Measurements from ENCODE around the gene BARHL2.

Gene BARHL2

DNA sequence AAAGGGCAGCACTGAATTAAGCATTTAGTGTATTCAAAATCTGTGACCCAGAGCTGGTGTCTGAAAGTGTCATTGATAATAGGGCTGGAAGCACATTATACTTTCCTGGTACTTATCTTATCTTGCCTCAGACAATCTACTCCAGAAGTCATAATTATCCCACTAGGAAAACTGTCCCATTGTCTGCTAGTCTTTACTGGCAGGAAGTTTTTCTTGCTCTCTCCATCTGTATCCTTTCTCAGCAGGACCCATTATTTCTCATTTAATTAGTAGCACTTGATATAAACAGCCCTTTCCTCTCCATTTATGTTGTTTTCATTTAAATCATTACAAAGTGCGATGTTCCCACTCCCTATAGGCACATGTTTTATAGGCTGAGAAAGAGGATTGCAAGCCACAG is 36.5 kb upstream of the BARHL2 start:
- TF ChIP-seq, protein P1, sequence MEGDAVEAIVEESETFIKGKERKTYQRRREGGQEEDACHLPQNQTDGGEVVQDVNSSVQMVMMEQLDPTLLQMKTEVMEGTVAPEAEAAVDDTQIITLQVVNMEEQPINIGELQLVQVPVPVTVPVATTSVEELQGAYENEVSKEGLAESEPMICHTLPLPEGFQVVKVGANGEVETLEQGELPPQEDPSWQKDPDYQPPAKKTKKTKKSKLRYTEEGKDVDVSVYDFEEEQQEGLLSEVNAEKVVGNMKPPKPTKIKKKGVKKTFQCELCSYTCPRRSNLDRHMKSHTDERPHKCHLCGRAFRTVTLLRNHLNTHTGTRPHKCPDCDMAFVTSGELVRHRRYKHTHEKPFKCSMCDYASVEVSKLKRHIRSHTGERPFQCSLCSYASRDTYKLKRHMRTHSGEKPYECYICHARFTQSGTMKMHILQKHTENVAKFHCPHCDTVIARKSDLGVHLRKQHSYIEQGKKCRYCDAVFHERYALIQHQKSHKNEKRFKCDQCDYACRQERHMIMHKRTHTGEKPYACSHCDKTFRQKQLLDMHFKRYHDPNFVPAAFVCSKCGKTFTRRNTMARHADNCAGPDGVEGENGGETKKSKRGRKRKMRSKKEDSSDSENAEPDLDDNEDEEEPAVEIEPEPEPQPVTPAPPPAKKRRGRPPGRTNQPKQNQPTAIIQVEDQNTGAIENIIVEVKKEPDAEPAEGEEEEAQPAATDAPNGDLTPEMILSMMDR (IDR thresholded peaks at IDR 0.05; ENCODE audit: unreplicated experiment in 3 of 3): no peak
- Mint-ChIP-seq H3K27ac (no peak overlapping the region), H3K27me3 (ENCODE audit: low read depth) (peaks cover 20% of the 10 kb centered on the region), H3K4me3 (no peak overlapping the region), H3K36me3 (ENCODE audit: low read depth) (no peaks in the 10 kb centered on the region), H3K4me1 (no peaks in the 10 kb centered on the region), H3K9me3 (peaks cover 3% of the 10 kb centered on the region)

DNA sequence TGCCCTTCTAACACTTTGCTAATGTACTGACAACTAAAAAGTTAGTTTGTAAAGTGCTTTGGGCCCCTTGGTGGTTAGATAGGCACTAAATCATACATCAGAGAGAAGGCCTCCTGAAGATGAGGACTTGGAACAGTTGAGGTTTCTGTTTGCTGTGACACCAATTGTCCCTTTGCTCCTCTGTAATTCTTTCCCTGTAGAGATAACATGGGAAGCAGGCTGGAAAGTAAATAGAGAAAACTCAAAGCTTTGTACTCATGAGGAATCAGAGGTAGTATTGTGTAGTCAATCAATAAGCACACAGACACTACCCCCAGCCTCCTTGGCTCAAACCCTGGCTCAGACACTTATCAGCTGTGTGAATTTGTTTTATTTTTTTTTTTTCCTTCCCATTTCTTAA is 31.6 kb upstream of the BARHL2 start:
- Mint-ChIP-seq H3K4me1 (no peaks in the 10 kb centered on the region), H3K36me3 (ENCODE audit: low read depth) (no peaks in the 10 kb centered on the region), H3K9me3 (peaks cover 3% of the 10 kb centered on the region), H3K27ac (no peak overlapping the region), H3K27me3 (ENCODE audit: low read depth) (peaks cover 41% of the 10 kb centered on the region), H3K4me3 (no peak overlapping the region)
- TF ChIP-seq, protein P1 (IDR thresholded peaks at IDR 0.05; ENCODE audit: unreplicated experiment in 3 of 3): no peak

DNA sequence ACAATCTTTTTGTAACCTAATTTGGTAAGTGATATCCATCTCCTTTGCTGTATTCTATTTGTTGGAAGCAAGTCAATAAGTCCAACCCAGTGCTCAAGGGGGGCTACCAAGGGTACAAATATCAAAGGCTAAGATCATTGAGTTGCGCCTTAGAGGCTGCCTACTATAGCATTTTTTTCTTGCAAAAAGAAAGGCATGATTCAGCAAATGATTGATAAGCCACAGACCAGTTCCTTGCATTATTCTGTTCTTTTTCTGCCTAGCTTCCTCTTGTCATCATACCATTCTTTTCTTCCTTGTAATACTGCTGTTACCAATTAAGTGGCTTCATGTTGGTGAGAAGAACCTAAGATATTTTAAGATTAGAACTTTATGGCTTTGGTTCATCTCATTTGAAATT is 29.8 kb upstream of the BARHL2 start:
- H3K4me1 Mint-ChIP-seq: no peaks in the 10 kb centered on the region
- no peak overlapping the region for H3K4me3 Mint-ChIP-seq
- H3K27ac Mint-ChIP-seq: no peak overlapping the region
- H3K36me3 Mint-ChIP-seq (ENCODE audit: low read depth): no peaks in the 10 kb centered on the region
- no peaks in the 10 kb centered on the region for H3K9me3 Mint-ChIP-seq
- TF ChIP-seq, protein P1 (IDR thresholded peaks at IDR 0.05; ENCODE audit: unreplicated experiment in 3 of 3): no peak
- peaks cover 38% of the 10 kb centered on the region for H3K27me3 Mint-ChIP-seq (ENCODE audit: low read depth)

DNA sequence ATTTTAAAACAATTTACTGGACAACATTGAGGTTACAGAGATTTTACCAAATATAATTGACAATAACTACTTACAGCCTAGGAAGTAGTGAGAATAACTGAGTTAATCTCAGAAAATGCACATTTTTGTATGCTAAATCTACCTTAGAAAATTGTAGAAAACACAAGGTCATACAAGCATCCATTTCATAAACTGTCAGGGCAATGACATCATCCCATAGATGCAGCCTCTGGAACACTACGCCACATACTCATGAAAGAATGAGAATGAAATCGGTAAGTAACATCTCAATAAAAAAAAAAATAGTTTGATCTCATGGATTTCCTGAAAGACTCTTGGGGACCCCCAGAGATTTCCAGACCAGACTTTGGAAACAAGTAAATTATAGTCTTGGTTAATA is 28.9 kb upstream of the BARHL2 start:
- no peaks in the 10 kb centered on the region for H3K4me1 Mint-ChIP-seq
- TF ChIP-seq, protein P1 (IDR thresholded peaks at IDR 0.05; ENCODE audit: unreplicated experiment in 3 of 3): no peak
- H3K27ac Mint-ChIP-seq: no peak overlapping the region
- no peaks in the 10 kb centered on the region for H3K9me3 Mint-ChIP-seq
- peaks cover 40% of the 10 kb centered on the region for H3K27me3 Mint-ChIP-seq (ENCODE audit: low read depth)
- H3K36me3 Mint-ChIP-seq (ENCODE audit: low read depth): no peaks in the 10 kb centered on the region
- no peak overlapping the region for H3K4me3 Mint-ChIP-seq

DNA sequence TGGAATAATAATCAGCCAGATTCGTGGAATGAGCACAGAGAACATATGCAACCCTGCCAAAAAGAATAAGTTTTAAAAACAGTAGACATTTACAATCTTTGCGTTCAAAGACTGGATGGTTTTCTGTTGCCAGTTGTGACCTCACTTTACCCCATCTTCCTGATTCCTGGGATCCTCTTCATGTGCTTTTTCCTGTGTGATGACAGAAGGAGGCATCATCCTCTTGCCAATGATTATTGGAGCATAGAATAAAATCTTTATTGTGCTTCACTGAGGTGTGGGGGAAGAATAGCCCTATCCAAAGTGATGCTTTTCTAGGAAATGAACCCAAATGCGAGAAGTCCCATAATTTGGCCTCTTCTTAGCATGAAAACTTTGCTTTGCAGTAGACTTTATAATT is 15.0 kb upstream of the BARHL2 start:
- Mint-ChIP-seq H3K27ac (no peak overlapping the region), H3K4me3 (no peak overlapping the region), H3K36me3 (ENCODE audit: low read depth) (no peaks in the 10 kb centered on the region), H3K9me3 (no peaks in the 10 kb centered on the region), H3K27me3 (ENCODE audit: low read depth) (peaks cover 98% of the 10 kb centered on the region), H3K4me1 (peaks cover 26% of the 10 kb centered on the region)
- TF ChIP-seq, protein P1 (IDR thresholded peaks at IDR 0.05; ENCODE audit: unreplicated experiment in 3 of 3): no peak

DNA sequence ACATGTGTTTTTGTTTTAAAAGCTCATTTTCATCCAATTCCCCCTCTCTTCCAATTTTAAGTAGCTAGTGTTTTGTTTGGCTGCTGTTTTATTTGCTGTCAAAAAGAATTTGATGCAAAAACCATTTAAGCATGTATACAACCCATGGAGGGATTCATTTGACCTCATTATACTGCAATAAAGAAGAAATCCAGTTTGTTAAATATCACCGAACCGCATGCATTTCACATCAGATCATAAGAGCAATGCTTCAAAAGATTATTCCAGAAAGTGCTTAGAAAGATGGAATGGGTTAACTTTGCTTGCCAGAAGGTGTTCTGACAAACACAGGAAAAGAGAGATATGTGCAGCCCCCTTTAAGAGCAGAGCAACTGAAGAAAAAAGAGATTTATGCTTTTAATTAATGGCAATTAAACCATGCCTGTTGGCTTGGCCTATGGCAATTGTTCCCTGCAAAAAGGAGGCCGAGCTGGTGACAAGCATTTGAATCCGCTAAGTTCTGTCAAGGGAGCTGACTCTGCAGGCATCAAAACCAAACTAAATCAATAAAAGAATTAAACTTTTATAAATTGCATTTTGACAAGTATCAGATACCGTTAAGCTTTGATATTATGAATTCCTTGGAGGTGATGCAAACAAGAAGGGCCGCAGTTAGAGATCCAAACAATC is 14.4 kb upstream of the BARHL2 start:
- peaks cover 28% of the 10 kb centered on the region for H3K4me1 Mint-ChIP-seq
- no peaks in the 10 kb centered on the region for H3K9me3 Mint-ChIP-seq
- no peaks in the 10 kb centered on the region for H3K36me3 Mint-ChIP-seq (ENCODE audit: low read depth)
- TF ChIP-seq, protein P1 (IDR thresholded peaks at IDR 0.05; ENCODE audit: unreplicated experiment in 3 of 3): no peak
- H3K27ac Mint-ChIP-seq: no peak overlapping the region
- no peak overlapping the region for H3K4me3 Mint-ChIP-seq
- H3K27me3 Mint-ChIP-seq (ENCODE audit: low read depth): peaks cover 100% of the 10 kb centered on the region
